SU-DHL-6 (cell line): Measurements from ENCODE around the gene DLX5.

Experiments
- H2AFZ ChIP-seq: fragments of 200-600 bp; sonication (generic); 2 replicates; pipeline ENCODE4 v1.6.1; 2014; ENCODE audit warnings: low read depth, mild to moderate bottlenecking, moderate library complexity, mixed read lengths, antibody characterized with exemption, low read length; ENCODE audit not compliant: severe bottlenecking
- H3F3A ChIP-seq: fragments of 200-600 bp; shearing (Covaris generic); 2 replicates; pipeline ENCODE4 v1.6.0; 2016; ENCODE audit warnings: antibody characterized with exemption, mild to moderate bottlenecking; ENCODE audit not compliant: insufficient read depth
- H3K27ac ChIP-seq: fragments of 200-600 bp; sonication (generic); 2 replicates; pipeline ENCODE4 v1.5.1; 2016; ENCODE audit warnings: low read depth, mild to moderate bottlenecking, low read length, moderate library complexity, mixed read lengths
- H3K27me3 ChIP-seq: fragments of 200-600 bp; sonication (generic), shearing (Covaris generic); 2 replicates; pipeline ENCODE4 v1.6.0; 2014; ENCODE audit warnings: mild to moderate bottlenecking, low read length
- H3K36me3 ChIP-seq: fragments of 200-600 bp; sonication (generic); 2 replicates; pipeline ENCODE4 v1.6.1; 2014; ENCODE audit warnings: mild to moderate bottlenecking, low read length, mixed read lengths
- H3K4me2 ChIP-seq: fragments of 300-600, 200-600 bp; shearing (Covaris generic), sonication (generic); 2 replicates; pipeline ENCODE4 v1.6.0; 2014; ENCODE audit warnings: low read length, low read depth, mild to moderate bottlenecking; ENCODE audit not compliant: poor library complexity, severe bottlenecking
- H3K4me3 ChIP-seq: fragments of 200-600 bp; sonication (generic); 2 replicates; pipeline ENCODE4 v1.5.1; 2014; ENCODE audit warnings: antibody characterized with exemption, low read length, mild to moderate bottlenecking, mixed read lengths; ENCODE audit not compliant: insufficient read depth, poor library complexity, severe bottlenecking
- H3K79me2 ChIP-seq: fragments of 200-600 bp; sonication (generic); 2 replicates; pipeline ENCODE4 v1.6.1; 2014; ENCODE audit warnings: mild to moderate bottlenecking, low read length, moderate library complexity; ENCODE audit not compliant: insufficient read depth
- H3K9ac ChIP-seq: fragments of 200-600 bp; sonication (generic); 2 replicates; pipeline ENCODE4 v1.7.0; 2014; ENCODE audit warnings: mild to moderate bottlenecking, low read length
- H3K9me2 ChIP-seq: fragments of 200-600 bp; sonication (generic); replicated peaks from 2 replicates; pipeline ENCODE4 v1.6.1; 2014; ENCODE audit warnings: low read length; ENCODE audit not compliant: insufficient read depth
- H3K9me3 ChIP-seq: fragments of 200-600 bp; sonication (generic); 2 replicates; pipeline ENCODE4 v1.6.1; 2014; ENCODE audit warnings: low read length, mixed read lengths; ENCODE audit not compliant: insufficient read depth
- H4K20me1 ChIP-seq: fragments of 200-600 bp; sonication (generic); 2 replicates; pipeline ENCODE4 v1.6.1; 2014; ENCODE audit warnings: low read depth, mild to moderate bottlenecking, antibody characterized with exemption, low read length, moderate library complexity, mixed read lengths
- EZH2phosphoT487 ChIP-seq: fragments of 200-600 bp; sonication (generic), shearing (Covaris generic); conservative IDR thresholded peaks from 2 replicates; pipeline ENCODE4 v1.6.1; 2018; ENCODE audit warnings: mild to moderate bottlenecking, antibody characterized with exemption, low read length, moderate library complexity, mixed read lengths
- TF ChIP-seq, protein P1 (sequence below): fragments of 200-600 bp; sonication (generic); IDR thresholded peaks from one replicate; pipeline ENCODE4 v1.5.1; 2017; ENCODE audit warnings: antibody characterized with exemption, mild to moderate bottlenecking, low read length, moderate library complexity; ENCODE audit not compliant: insufficient read depth, poor library complexity, severe bottlenecking

DLX5 gene

GRCh38 chr7:97004247-97005182 lies 20.1 kb downstream of the DLX5 start:
- H3K79me2 ChIP-seq = no peaks in the 10 kb centered on the region
- no peak overlapping the region for H3K27ac ChIP-seq
- TF ChIP-seq, protein P1, sequence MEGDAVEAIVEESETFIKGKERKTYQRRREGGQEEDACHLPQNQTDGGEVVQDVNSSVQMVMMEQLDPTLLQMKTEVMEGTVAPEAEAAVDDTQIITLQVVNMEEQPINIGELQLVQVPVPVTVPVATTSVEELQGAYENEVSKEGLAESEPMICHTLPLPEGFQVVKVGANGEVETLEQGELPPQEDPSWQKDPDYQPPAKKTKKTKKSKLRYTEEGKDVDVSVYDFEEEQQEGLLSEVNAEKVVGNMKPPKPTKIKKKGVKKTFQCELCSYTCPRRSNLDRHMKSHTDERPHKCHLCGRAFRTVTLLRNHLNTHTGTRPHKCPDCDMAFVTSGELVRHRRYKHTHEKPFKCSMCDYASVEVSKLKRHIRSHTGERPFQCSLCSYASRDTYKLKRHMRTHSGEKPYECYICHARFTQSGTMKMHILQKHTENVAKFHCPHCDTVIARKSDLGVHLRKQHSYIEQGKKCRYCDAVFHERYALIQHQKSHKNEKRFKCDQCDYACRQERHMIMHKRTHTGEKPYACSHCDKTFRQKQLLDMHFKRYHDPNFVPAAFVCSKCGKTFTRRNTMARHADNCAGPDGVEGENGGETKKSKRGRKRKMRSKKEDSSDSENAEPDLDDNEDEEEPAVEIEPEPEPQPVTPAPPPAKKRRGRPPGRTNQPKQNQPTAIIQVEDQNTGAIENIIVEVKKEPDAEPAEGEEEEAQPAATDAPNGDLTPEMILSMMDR = no peak
- no peak for TF ChIP-seq EZH2phosphoT487
- no peak overlapping the region for H2AFZ ChIP-seq
- no peaks in the 10 kb centered on the region for H3K9me3 ChIP-seq
- no peaks in the 10 kb centered on the region for H3K27me3 ChIP-seq
- no peaks in the 10 kb centered on the region for H3K36me3 ChIP-seq
- H3K4me3 ChIP-seq = no peak overlapping the region
- H4K20me1 ChIP-seq = no peaks in the 10 kb centered on the region
- no peaks in the 10 kb centered on the region for H3K9me2 ChIP-seq
- H3K4me2 ChIP-seq = no peak overlapping the region
- H3F3A ChIP-seq = no peaks in the 10 kb centered on the region
- H3K9ac ChIP-seq = no peak overlapping the region

GRCh38 chr7:97003262-97004246 lies 21.1 kb downstream of the DLX5 start:
- Histone ChIP-seq H3K4me2 (no peak overlapping the region), H3K27me3 (no peaks in the 10 kb centered on the region), H3K9me2 (no peaks in the 10 kb centered on the region), H3K9ac (no peak overlapping the region), H3K9me3 (no peaks in the 10 kb centered on the region), H3K79me2 (no peaks in the 10 kb centered on the region), H3K36me3 (no peaks in the 10 kb centered on the region), H3K27ac (no peak overlapping the region), H4K20me1 (no peaks in the 10 kb centered on the region), H3F3A (no peaks in the 10 kb centered on the region), H2AFZ (no peak overlapping the region), H3K4me3 (no peak overlapping the region)
- no peak for TF ChIP-seq EZH2phosphoT487
- TF ChIP-seq, protein P1 = no peak

DNA sequence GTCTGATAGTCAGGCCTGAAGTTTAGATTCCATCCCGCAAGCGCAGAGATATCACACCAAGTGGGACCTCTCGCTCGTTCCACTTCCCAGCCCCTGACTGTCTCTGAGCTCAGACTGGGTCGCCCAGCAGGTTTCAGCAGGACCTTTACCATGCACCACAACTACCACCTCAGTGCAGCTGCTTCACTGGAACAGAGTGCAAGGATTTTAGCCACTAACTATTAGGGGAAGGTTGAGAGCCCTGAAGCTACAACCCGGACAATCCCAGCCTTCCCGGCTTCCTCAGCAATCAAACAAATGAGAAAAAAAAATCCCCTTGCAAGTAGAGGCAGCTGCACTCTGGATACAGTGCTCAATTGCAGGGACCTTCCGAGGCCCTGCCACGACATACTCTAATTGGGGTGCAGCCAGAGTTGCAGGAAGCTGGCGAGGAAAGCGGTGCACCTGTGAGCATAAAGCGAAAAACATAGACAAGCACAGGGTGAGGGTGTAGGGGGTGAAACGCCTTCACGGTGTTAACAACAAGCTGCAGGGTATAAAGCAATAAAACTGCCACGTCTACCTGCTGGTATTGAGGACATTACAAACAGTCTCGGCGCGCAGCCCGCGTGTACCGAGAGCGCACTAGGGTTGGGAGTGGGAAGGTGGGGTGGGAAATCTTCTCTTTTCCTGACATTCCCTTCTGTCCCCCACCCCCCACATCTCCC lies 21.9 kb downstream of the DLX5 start:
- Histone ChIP-seq H3K9me2 (no peaks in the 10 kb centered on the region), H3K27me3 (no peaks in the 10 kb centered on the region), H4K20me1 (no peaks in the 10 kb centered on the region), H3K9ac (no peak overlapping the region), H3K4me2 (no peak overlapping the region), H3K79me2 (no peaks in the 10 kb centered on the region), H2AFZ (no peak overlapping the region), H3K36me3 (no peaks in the 10 kb centered on the region), H3K27ac (no peak overlapping the region), H3K4me3 (no peak overlapping the region), H3K9me3 (no peaks in the 10 kb centered on the region), H3F3A (no peaks in the 10 kb centered on the region)
- TF ChIP-seq EZH2phosphoT487 = no peak
- TF ChIP-seq, protein P1 = no peak
